ENCODE data around the gene BOLL. TPM values are rescaled to one million over a fixed set of nuclear protein-coding genes. Genes with fewer than 3 reads are reported as not detected.

The BOLL gene
- total RNA-seq, 1 experiment from 2014 or later, result not detected

DNA sequence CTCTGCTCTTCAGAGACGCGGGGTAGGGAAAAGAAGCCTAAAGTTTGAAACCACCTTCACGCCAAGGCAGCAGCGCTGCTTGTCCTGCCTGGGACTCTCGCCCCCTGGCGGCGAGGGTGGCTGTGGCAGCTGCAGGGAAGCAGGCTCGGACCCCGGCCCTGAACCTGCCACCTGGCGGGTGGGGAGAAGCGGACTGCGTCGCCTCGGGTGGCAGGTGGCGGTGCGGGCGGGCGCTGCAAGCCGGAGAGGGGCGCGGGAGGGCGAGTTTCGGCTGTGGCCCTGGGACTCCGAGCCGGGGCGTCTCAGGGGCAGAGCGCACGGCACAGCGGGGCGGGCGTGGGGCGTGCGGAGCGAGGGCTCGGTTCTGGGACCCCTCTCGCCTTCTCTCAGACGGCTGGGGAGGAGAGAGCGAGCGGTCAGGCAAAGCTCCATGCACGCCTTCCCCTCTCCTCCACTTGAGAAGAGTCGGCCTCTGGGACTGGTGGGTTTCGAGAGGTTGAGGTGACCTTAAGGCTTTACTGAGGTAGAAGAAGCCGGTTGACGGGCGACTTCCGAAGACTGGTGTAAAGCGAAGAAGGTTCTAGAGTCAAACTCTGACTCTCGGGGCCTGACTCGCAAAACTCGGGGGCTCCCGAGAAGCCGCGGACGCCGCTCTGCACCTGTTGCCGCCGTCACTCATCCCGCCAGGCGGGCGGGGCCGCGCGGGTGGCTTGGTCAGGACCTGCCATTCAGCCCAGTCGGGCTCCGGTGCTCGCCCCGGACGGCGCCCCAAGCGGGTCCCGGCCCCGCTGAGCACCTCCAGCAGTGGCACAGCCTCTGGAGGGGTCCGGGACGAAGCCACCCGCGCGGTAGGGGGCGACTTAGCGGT is 1.1 kb upstream of the BOLL start:
- H3K4me3 ChIP-seq (ENCODE audit: low read depth, low read length, poor library complexity, severe bottlenecking), result peak overlapping the region; percentile 48
- peaks cover 3% of the 10 kb centered on the region for H3K27me3 ChIP-seq (replicated peaks; ENCODE audit: insufficient read depth, low read depth, low read length, poor library complexity)
- peaks cover 6% of the 10 kb centered on the region for H3K4me1 ChIP-seq (ENCODE audit: insufficient read depth, low read length, poor library complexity, severe bottlenecking)
- POLR2A ChIA-PET (ENCODE audit: low non-redundant PET), result interaction anchor here (0.6 kb wide), 1 partner anchor 261 kb away, joined by 4 read pairs; no protein-coding TSS in a partner anchor
- intact Hi-C loops (cut with micrococcal nuclease; ENCODE audit: unreplicated experiment), result no loop called here
- peak; percentile 46 for DNase-seq (ENCODE audit: low spot score)
- no peak for TF ChIP-seq EZH2 (IDR thresholded peaks at IDR 0.05; ENCODE audit: borderline replicate concordance, low read depth, low read length, poor library complexity, severe bottlenecking)
- TF ChIP-seq, protein P1, sequence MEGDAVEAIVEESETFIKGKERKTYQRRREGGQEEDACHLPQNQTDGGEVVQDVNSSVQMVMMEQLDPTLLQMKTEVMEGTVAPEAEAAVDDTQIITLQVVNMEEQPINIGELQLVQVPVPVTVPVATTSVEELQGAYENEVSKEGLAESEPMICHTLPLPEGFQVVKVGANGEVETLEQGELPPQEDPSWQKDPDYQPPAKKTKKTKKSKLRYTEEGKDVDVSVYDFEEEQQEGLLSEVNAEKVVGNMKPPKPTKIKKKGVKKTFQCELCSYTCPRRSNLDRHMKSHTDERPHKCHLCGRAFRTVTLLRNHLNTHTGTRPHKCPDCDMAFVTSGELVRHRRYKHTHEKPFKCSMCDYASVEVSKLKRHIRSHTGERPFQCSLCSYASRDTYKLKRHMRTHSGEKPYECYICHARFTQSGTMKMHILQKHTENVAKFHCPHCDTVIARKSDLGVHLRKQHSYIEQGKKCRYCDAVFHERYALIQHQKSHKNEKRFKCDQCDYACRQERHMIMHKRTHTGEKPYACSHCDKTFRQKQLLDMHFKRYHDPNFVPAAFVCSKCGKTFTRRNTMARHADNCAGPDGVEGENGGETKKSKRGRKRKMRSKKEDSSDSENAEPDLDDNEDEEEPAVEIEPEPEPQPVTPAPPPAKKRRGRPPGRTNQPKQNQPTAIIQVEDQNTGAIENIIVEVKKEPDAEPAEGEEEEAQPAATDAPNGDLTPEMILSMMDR (conservative IDR thresholded peaks at IDR 0.05; ENCODE audit: low read depth, low read length), result peak; percentile 68
- CTCF ChIA-PET, result no interaction called here
- no peak overlapping the region for H3K27ac ChIP-seq (ENCODE audit: low read depth, low read length, poor library complexity, severe bottlenecking)
- no peaks in the 10 kb centered on the region for H3K36me3 ChIP-seq (ENCODE audit: insufficient read depth, low read length, poor library complexity, severe bottlenecking)
- no TSS peak for BruUV-seq (replicated peaks)
- no peaks in the 10 kb centered on the region for H3K9me3 ChIP-seq (ENCODE audit: low read depth, low read length, poor library complexity, severe bottlenecking)

DNA sequence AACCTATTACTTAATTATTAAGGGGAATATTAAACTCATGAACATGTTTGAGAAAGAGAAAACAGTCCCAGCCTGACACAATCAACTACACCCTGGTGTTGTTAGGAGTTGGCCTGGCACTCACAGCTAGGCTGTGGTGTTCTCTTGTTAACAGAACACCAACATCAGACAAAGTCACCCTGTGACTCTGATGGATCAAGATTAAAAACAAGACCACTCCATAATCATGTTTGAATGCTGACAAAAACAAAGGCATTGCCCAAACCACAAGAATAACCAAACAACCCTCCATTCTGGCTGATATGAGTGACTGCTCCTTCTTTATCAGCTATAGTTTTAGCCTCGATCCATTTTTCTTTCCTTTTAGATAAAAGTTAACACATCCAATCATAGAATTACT is 3.0 kb downstream of the BOLL start:
- BruUV-seq (replicated peaks), result no TSS peak
- H3K36me3 ChIP-seq (ENCODE audit: insufficient read depth, low read length, poor library complexity, severe bottlenecking), result no peaks in the 10 kb centered on the region
- intact Hi-C loops (cut with micrococcal nuclease; ENCODE audit: unreplicated experiment), result no loop called here
- H3K27me3 ChIP-seq (replicated peaks; ENCODE audit: insufficient read depth, low read depth, low read length, poor library complexity), result peaks cover 2% of the 10 kb centered on the region
- no peak overlapping the region for H3K27ac ChIP-seq (ENCODE audit: low read depth, low read length, poor library complexity, severe bottlenecking)
- DNase-seq (ENCODE audit: low spot score), result no peak
- TF ChIP-seq, protein P1 (conservative IDR thresholded peaks at IDR 0.05; ENCODE audit: low read depth, low read length), result no peak
- no peak for TF ChIP-seq EZH2 (IDR thresholded peaks at IDR 0.05; ENCODE audit: borderline replicate concordance, low read depth, low read length, poor library complexity, severe bottlenecking)
- H3K4me3 ChIP-seq (ENCODE audit: low read depth, low read length, poor library complexity, severe bottlenecking), result no peak overlapping the region
- ChIA-PET POLR2A (ENCODE audit: low non-redundant PET) (no interaction called here), CTCF (interaction anchor here (0.7 kb wide), 1 partner anchor 31 kb away, joined by 3 read pairs; no protein-coding TSS in a partner anchor)
- no peaks in the 10 kb centered on the region for H3K9me3 ChIP-seq (ENCODE audit: low read depth, low read length, poor library complexity, severe bottlenecking)
- H3K4me1 ChIP-seq (ENCODE audit: insufficient read depth, low read length, poor library complexity, severe bottlenecking), result peaks cover 6% of the 10 kb centered on the region

DNA sequence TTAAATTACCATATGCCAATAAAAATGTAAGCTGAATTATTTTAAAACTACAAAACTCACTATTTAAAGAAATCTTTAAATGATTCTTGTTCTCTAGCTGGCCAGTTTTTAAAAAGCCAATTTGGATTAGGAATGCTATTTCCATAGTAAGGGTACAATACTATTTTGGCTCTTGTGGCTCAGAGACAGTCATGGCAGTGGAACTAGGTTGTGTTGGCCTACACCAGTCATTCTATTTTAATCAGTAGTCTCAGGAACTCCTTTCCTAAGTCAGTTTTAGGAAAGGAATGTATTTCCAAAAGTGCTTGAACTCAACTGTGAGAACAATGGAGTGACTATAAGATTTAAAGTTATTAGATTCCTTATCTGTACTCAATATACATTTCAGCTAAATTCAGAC is 5.9 kb downstream of the BOLL start:
- TF ChIP-seq EZH2 (IDR thresholded peaks at IDR 0.05; ENCODE audit: borderline replicate concordance, low read depth, low read length, poor library complexity, severe bottlenecking), result no peak
- TF ChIP-seq, protein P1 (conservative IDR thresholded peaks at IDR 0.05; ENCODE audit: low read depth, low read length), result no peak
- Histone ChIP-seq H3K27me3 (replicated peaks; ENCODE audit: insufficient read depth, low read depth, low read length, poor library complexity) (no peaks in the 10 kb centered on the region), H3K9me3 (ENCODE audit: low read depth, low read length, poor library complexity, severe bottlenecking) (no peaks in the 10 kb centered on the region), H3K36me3 (ENCODE audit: insufficient read depth, low read length, poor library complexity, severe bottlenecking) (no peaks in the 10 kb centered on the region), H3K27ac (ENCODE audit: low read depth, low read length, poor library complexity, severe bottlenecking) (no peak overlapping the region), H3K4me1 (ENCODE audit: insufficient read depth, low read length, poor library complexity, severe bottlenecking) (peaks cover 6% of the 10 kb centered on the region), H3K4me3 (ENCODE audit: low read depth, low read length, poor library complexity, severe bottlenecking) (no peak overlapping the region)
- no TSS peak for BruUV-seq (replicated peaks)
- intact Hi-C loops (cut with micrococcal nuclease; ENCODE audit: unreplicated experiment), result loop anchor here (5.0 to 10.0 kb wide), 4 partner anchors 354 to 664 kb away; no protein-coding TSS in a partner anchor
- ChIA-PET POLR2A (ENCODE audit: low non-redundant PET) (no interaction called here), CTCF (no interaction called here)
- no peak for DNase-seq (ENCODE audit: low spot score)

Measured in A673 (cell line).